Type B pancreatic cell (in vitro differentiated cells): ENCODE data around the gene AGBL5. TPM values are rescaled to one million over a fixed set of nuclear protein-coding genes. Genes with fewer than 3 reads are reported as not detected.
"Not testable (repeated sequence)": the region's sequence is repeated elsewhere in the genome, so short reads cannot be mapped to it uniquely, and the experiment has no call there.

Experiments
- DNase-seq: peaks from one replicate; pipeline ENCODE4 v3.0.0; 2021; ENCODE audit warnings: mixed read lengths; ENCODE audit not compliant: unreplicated experiment; ENCODE audit errors: extremely low spot score
- H3K27ac Mint-ChIP-seq: 2 replicates; pipeline ENCODE4 v1.8.0; 2021; ENCODE audit warnings: mild to moderate bottlenecking, mixed read lengths
- H3K27me3 Mint-ChIP-seq: 2 replicates; pipeline ENCODE4 v1.8.0; 2021; ENCODE audit warnings: mixed read lengths
- H3K36me3 Mint-ChIP-seq: 2 replicates; pipeline ENCODE4 v1.8.0; 2021; ENCODE audit warnings: mixed read lengths
- H3K4me1 Mint-ChIP-seq: one replicate; pipeline ENCODE4 v1.8.0; 2021; ENCODE audit warnings: mixed read lengths; ENCODE audit not compliant: unreplicated experiment
- H3K4me3 Mint-ChIP-seq: 2 replicates; pipeline ENCODE4 v1.8.0; 2021; ENCODE audit warnings: mild to moderate bottlenecking, mixed read lengths
- H3K9me3 Mint-ChIP-seq: 2 replicates; pipeline ENCODE4 v1.8.0; 2021; ENCODE audit warnings: mixed read lengths
- total RNA-seq: library from RNA; stranded (reverse); gene quantifications from 2 replicates; pipeline ENCODE4 v1.2.1, GENCODE V29; 2021; ENCODE audit warnings: low replicate concordance
- TF ChIP-seq, protein P1 (sequence below): fragments of 200-600 bp; sonication (generic); conservative IDR thresholded peaks from 2 replicates; pipeline ENCODE4 v1.5.0; 2021; ENCODE audit warnings: antibody characterized with exemption, mild to moderate bottlenecking

AGBL5 gene
- total RNA-seq, 1 donor from 2014 or later = 57.3 TPM

DNA sequence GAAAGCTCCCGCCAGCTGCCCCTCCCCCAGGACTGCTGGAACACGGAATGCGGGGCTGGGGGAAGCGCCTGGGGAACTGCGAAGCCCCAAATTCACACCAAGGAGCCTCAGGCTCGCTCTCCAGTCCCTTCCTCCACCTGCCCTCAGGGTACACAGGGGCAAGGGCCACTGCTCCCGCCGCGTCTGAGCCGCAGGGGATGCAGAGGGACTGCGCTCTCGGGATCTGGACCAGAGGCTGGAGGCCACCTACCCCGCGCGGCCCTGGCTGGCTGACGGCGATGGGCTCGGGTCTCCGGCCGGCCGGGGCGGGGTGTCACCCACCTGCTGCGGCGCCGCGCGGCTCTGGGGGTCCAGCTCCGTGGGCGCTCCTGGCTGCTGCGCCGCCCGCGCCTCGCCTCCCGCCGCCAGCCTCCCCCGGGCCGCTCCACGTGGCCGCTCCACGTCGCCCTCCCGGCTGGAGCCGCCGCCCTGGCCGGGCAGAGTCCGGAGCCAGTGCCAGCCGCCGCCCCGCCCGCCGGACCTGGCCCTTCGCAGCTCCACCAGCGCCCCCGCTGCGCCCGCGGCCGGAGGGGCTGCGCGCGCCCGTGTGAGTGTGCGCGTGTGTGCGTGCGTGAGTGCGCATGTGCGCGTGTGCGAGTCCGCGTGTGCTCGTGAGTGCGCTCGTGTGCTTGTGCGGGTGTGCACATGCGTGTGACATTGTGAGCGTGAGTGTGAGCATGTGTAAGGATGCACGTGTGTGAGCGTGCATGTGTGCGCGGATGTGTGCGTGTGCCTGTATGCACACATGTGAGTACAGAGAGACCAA is 67.3 kb downstream of the AGBL5 start, which contains the start of gene CGREF1:
Gene CGREF1, minus strand, starts transcription at position 604 of the 805 bp plus-strand sequence. CDS start 14,762 bp downstream, outside the sequence.
- Mint-ChIP-seq H3K36me3 (no peaks in the 10 kb centered on the region), H3K4me1 (peaks cover 9% of the 10 kb centered on the region), H3K9me3 (no peaks in the 10 kb centered on the region), H3K27ac (no peak within 1 kb of the TSS), H3K4me3 (peak within 1 kb of the TSS; percentile 86), H3K27me3 (peaks cover 78% of the 10 kb centered on the region)
- TF ChIP-seq, protein P1, sequence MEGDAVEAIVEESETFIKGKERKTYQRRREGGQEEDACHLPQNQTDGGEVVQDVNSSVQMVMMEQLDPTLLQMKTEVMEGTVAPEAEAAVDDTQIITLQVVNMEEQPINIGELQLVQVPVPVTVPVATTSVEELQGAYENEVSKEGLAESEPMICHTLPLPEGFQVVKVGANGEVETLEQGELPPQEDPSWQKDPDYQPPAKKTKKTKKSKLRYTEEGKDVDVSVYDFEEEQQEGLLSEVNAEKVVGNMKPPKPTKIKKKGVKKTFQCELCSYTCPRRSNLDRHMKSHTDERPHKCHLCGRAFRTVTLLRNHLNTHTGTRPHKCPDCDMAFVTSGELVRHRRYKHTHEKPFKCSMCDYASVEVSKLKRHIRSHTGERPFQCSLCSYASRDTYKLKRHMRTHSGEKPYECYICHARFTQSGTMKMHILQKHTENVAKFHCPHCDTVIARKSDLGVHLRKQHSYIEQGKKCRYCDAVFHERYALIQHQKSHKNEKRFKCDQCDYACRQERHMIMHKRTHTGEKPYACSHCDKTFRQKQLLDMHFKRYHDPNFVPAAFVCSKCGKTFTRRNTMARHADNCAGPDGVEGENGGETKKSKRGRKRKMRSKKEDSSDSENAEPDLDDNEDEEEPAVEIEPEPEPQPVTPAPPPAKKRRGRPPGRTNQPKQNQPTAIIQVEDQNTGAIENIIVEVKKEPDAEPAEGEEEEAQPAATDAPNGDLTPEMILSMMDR = no peak
- DNase-seq = no peak

DNA sequence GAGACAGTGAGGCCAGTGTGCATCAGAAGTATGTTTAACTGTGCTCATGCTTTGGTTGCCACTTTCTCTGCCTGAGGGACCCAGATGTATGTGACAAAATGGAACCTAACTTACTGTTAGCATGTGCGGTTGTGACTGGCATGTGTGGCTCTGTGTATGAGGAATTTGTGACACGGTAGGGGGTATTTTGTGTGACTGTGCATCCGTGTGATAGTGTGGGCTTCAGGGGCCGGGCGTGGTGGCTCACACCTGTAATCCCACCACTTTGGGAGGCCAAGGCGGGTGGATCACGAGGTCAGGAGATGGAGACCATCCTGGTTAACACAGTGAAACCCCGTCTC is 67.8 kb downstream of the AGBL5 start:
- H3K4me1 Mint-ChIP-seq, H3K36me3 Mint-ChIP-seq, DNase-seq, H3K9me3 Mint-ChIP-seq, H3K27ac Mint-ChIP-seq: not testable (repeated sequence)
- Mint-ChIP-seq H3K4me3 (peak overlapping the region; percentile 86), H3K27me3 (peaks cover 75% of the 10 kb centered on the region)

Other genes starting within 250 kb of the AGBL5 start
- 8.5 and 51.1 TPM in 2 replicates for gene DPYSL5, start 203.5 kb upstream of the AGBL5 start, total RNA-seq
- gene MAPRE3, start 81.0 kb upstream of the AGBL5 start, total RNA-seq = 13.5 and 14.4 TPM in 2 replicates
- gene TMEM214, start 18.7 kb upstream of the AGBL5 start, total RNA-seq = 83.9 and 96.1 TPM in 2 replicates
- gene OST4, start 20.0 kb downstream of the AGBL5 start, total RNA-seq = 298 and 401 TPM in 2 replicates
- 2.7 and 60.7 TPM in 2 replicates for gene EMILIN1, start 26.9 kb downstream of the AGBL5 start, total RNA-seq
- gene KHK, start 35.1 kb downstream of the AGBL5 start, total RNA-seq = 14.7 and 28.4 TPM in 2 replicates
- 1.8 and 2.4 TPM in 2 replicates for gene CGREF1, start 67.5 kb downstream of the AGBL5 start, total RNA-seq
- 0.12 and 0.51 TPM in 2 replicates for gene ABHD1, start 72.1 kb downstream of the AGBL5 start, total RNA-seq
- gene PREB, start 83.0 kb downstream of the AGBL5 start, total RNA-seq = 52.3 and 53.6 TPM in 2 replicates
- not detected in 2 replicates for gene PRR30, start 87.7 kb downstream of the AGBL5 start, total RNA-seq
- gene TCF23, start 97.3 kb downstream of the AGBL5 start, total RNA-seq = not detected in 2 replicates
- gene ATRAID, start 160.4 kb downstream of the AGBL5 start, total RNA-seq = 97.4 and 103 TPM in 2 replicates
- 63.6 and 76.3 TPM in 2 replicates for gene SLC5A6, start 160.6 kb downstream of the AGBL5 start, total RNA-seq
- 51.6 and 85.1 TPM in 2 replicates for gene CAD, start 165.7 kb downstream of the AGBL5 start, total RNA-seq
- 0.19 and 0.53 TPM in 2 replicates for gene SLC30A3, start 211.4 kb downstream of the AGBL5 start, total RNA-seq
- gene DNAJC5G, start 223.8 kb downstream of the AGBL5 start, total RNA-seq = not detected in 2 replicates
- gene TRIM54, start 230.8 kb downstream of the AGBL5 start, total RNA-seq = not detected in 2 replicates